ENCODE measurements around the gene RASSF3.

Gene RASSF3

GRCh38 chr12:64744422-64745258, 134.3 kb downstream of the RASSF3 start:
- H3K27me3 ChIP-seq (ENCODE audit: insufficient read depth, low read length, poor library complexity, severe bottlenecking), result no peaks in the 10 kb centered on the region
- H2AFZ ChIP-seq (ENCODE audit: low read length), result no peak overlapping the region
- H3K9ac ChIP-seq (ENCODE audit: low read depth, low read length, poor library complexity, severe bottlenecking), result no peak overlapping the region
- H3K4me1 ChIP-seq (ENCODE audit: insufficient read depth, low read length, poor library complexity, severe bottlenecking), result peaks cover 15% of the 10 kb centered on the region
- H3F3A ChIP-seq (ENCODE audit: low read depth), result no peaks in the 10 kb centered on the region
- no peaks in the 10 kb centered on the region for H4K20me1 ChIP-seq (ENCODE audit: insufficient read depth, low read length, poor library complexity, severe bottlenecking)
- H3K4me3 ChIP-seq (ENCODE audit: low read length, poor library complexity, severe bottlenecking), result no peak overlapping the region
- peaks cover 46% of the 10 kb centered on the region for H3K36me3 ChIP-seq (ENCODE audit: insufficient read depth, low read length)
- TF ChIP-seq EZH2phosphoT487 (IDR thresholded peaks at IDR 0.05; ENCODE audit: borderline replicate concordance) (no peak), CTCF (conservative IDR thresholded peaks at IDR 0.05; ENCODE audit: low read length) (no peak)
- H3K9me2 ChIP-seq (replicated peaks; ENCODE audit: low read depth, low read length), result no peaks in the 10 kb centered on the region
- no peak overlapping the region for H3K4me2 ChIP-seq (ENCODE audit: low read depth, low read length, poor library complexity, severe bottlenecking)
- H3K9me3 ChIP-seq (ENCODE audit: insufficient read depth, low read depth, low read length), result no peaks in the 10 kb centered on the region
- H3K79me2 ChIP-seq (ENCODE audit: insufficient read depth, low read length), result peaks cover 4% of the 10 kb centered on the region; the same call in 1 of the 2 replicates

- H3K9me2 ChIP-seq (replicated peaks; ENCODE audit: low read depth, low read length), result no peaks in the 10 kb centered on the region
- no peaks in the 10 kb centered on the region for H3K9me3 ChIP-seq (ENCODE audit: insufficient read depth, low read depth, low read length)
- no peak overlapping the region for H3K9ac ChIP-seq (ENCODE audit: low read depth, low read length, poor library complexity, severe bottlenecking)
- peaks cover 15% of the 10 kb centered on the region for H3K4me1 ChIP-seq (ENCODE audit: insufficient read depth, low read length, poor library complexity, severe bottlenecking)
- no peak overlapping the region for H2AFZ ChIP-seq (ENCODE audit: low read length)
- H3K4me3 ChIP-seq (ENCODE audit: low read length, poor library complexity, severe bottlenecking), result no peak overlapping the region
- H3F3A ChIP-seq (ENCODE audit: low read depth), result no peaks in the 10 kb centered on the region
- H3K4me2 ChIP-seq (ENCODE audit: low read depth, low read length, poor library complexity, severe bottlenecking), result no peak overlapping the region
- no peak for TF ChIP-seq EZH2phosphoT487 (IDR thresholded peaks at IDR 0.05; ENCODE audit: borderline replicate concordance)
- TF ChIP-seq CTCF (conservative IDR thresholded peaks at IDR 0.05; ENCODE audit: low read length), result no peak
- H3K27me3 ChIP-seq (ENCODE audit: insufficient read depth, low read length, poor library complexity, severe bottlenecking), result no peaks in the 10 kb centered on the region
- peaks cover 4% of the 10 kb centered on the region; the same call in 1 of the 2 replicates for H3K79me2 ChIP-seq (ENCODE audit: insufficient read depth, low read length)
- H4K20me1 ChIP-seq (ENCODE audit: insufficient read depth, low read length, poor library complexity, severe bottlenecking), result no peaks in the 10 kb centered on the region
- peaks cover 43% of the 10 kb centered on the region; the same call in 1 of the 2 replicates for H3K36me3 ChIP-seq (ENCODE audit: insufficient read depth, low read length)
Observed at GRCh38 chr12:64745259-64745807, 135.0 kb downstream of the RASSF3 start.

GRCh38 chr12:64745980-64746379, 135.7 kb downstream of the RASSF3 start:
- peaks cover 38% of the 10 kb centered on the region; the same call in 1 of the 2 replicates for H3K36me3 ChIP-seq (ENCODE audit: insufficient read depth, low read length)
- H3K4me2 ChIP-seq (ENCODE audit: low read depth, low read length, poor library complexity, severe bottlenecking), result no peak overlapping the region

More at GRCh38 chr12:64745980-64746379, 135.7 kb downstream of the RASSF3 start:
- Histone ChIP-seq H3K79me2 (ENCODE audit: insufficient read depth, low read length) (peaks cover 4% of the 10 kb centered on the region; the same call in 1 of the 2 replicates), H3K27me3 (ENCODE audit: insufficient read depth, low read length, poor library complexity, severe bottlenecking) (no peaks in the 10 kb centered on the region), H3K9me3 (ENCODE audit: insufficient read depth, low read depth, low read length) (no peaks in the 10 kb centered on the region), H2AFZ (ENCODE audit: low read length) (no peak overlapping the region), H3K4me1 (ENCODE audit: insufficient read depth, low read length, poor library complexity, severe bottlenecking) (peaks cover 15% of the 10 kb centered on the region), H4K20me1 (ENCODE audit: insufficient read depth, low read length, poor library complexity, severe bottlenecking) (no peaks in the 10 kb centered on the region), H3K9me2 (replicated peaks; ENCODE audit: low read depth, low read length) (no peaks in the 10 kb centered on the region), H3K4me3 (ENCODE audit: low read length, poor library complexity, severe bottlenecking) (no peak overlapping the region), H3K9ac (ENCODE audit: low read depth, low read length, poor library complexity, severe bottlenecking) (no peak overlapping the region), H3F3A (ENCODE audit: low read depth) (no peaks in the 10 kb centered on the region)
- no peak for TF ChIP-seq CTCF (conservative IDR thresholded peaks at IDR 0.05; ENCODE audit: low read length)
- no peak for TF ChIP-seq EZH2phosphoT487 (IDR thresholded peaks at IDR 0.05; ENCODE audit: borderline replicate concordance)
